Panc1 (cell line): ENCODE measurements around the gene CEACAM3. TPM values are rescaled to one million over a fixed set of nuclear protein-coding genes. Genes with fewer than 3 reads are reported as not detected.

ENCODE experiments used
- ATAC-seq: fragments of 200-7000 bp; cut with Tn5 transposase; 2 replicates; pipeline ENCODE4 v1.9.1; 2020; ENCODE audit warnings: mild to moderate bottlenecking, moderate library complexity
- BruUV-seq: library from RNA; stranded (reverse); fragments of 400-500 nt; replicated peaks from 2 replicates; lab custom pipeline; 2021; lab: Mats Ljungman, UMichigan
- CTCF ChIA-PET: fragments of 300-600 bp; sonication (Branson Sonifier 250); formaldehyde crosslinking; loops from one replicate; lab custom pipeline; 2022; ENCODE audit warnings: antibody characterized with exemption; lab: Charles Lee
- POLR2A ChIA-PET: fragments of 300-600 bp; sonication (Branson Sonifier 250); formaldehyde crosslinking; loops from one replicate; lab custom pipeline; 2022; ENCODE audit warnings: antibody characterized with exemption; lab: Charles Lee
- DNase-seq: peaks from one replicate; pipeline ENCODE4 v3.0.0-alpha.2; 2010; ENCODE audit warnings: low read depth, low spot score
- H3K27ac ChIP-seq: 2 replicates; pipeline ENCODE4 v1.5.1; 2011; ENCODE audit warnings: mild to moderate bottlenecking, low read length, inconsistent platforms
- H3K27me3 ChIP-seq: fragments of 200-500 bp; sonication (Bioruptor generic); 2 replicates; pipeline ENCODE4 v1.6.0; 2014; ENCODE audit warnings: low read length, inconsistent platforms; ENCODE audit not compliant: control insufficient read depth, insufficient read depth
- H3K36me3 ChIP-seq: fragments of 200-500 bp; sonication (Bioruptor generic); 2 replicates; pipeline ENCODE4 v1.5.1; 2014; ENCODE audit warnings: inconsistent platforms, mild to moderate bottlenecking, low read length, moderate library complexity; ENCODE audit not compliant: control insufficient read depth, insufficient read depth
- H3K4me1 ChIP-seq: 2 replicates; pipeline ENCODE4 v1.5.1; 2011; ENCODE audit warnings: inconsistent platforms, mild to moderate bottlenecking, low read length, moderate library complexity; ENCODE audit not compliant: control insufficient read depth, insufficient read depth
- H3K4me3 ChIP-seq, 2 experiments: 2 replicates each; pipeline ENCODE4 v1.5.1; 2011 to 2012; ENCODE audit warnings: low read depth in 2 of 2, low read length in 2 of 2, mild to moderate bottlenecking in 2 of 2, inconsistent platforms in 1 of 2, moderate library complexity in 1 of 2
- H3K9me3 ChIP-seq: fragments of 200-500 bp; sonication (Bioruptor generic); 2 replicates; pipeline ENCODE4 v1.5.1; 2014; ENCODE audit warnings: low read depth, mild to moderate bottlenecking, inconsistent platforms, low read length, moderate library complexity; ENCODE audit not compliant: control insufficient read depth, insufficient read depth
- POLR2AphosphoS5 ChIP-seq: IDR thresholded peaks from 2 replicates; pipeline ENCODE4 v1.6.1; 2012; ENCODE audit warnings: mild to moderate bottlenecking, low read depth, low read length, moderate library complexity
- SIN3A ChIP-seq: IDR thresholded peaks from 2 replicates; pipeline ENCODE4 v1.6.1; 2012; ENCODE audit warnings: low read depth, mild to moderate bottlenecking, low read length, moderate library complexity, borderline replicate concordance; ENCODE audit not compliant: insufficient read depth
- TCF7L2 ChIP-seq: IDR thresholded peaks from 2 replicates; pipeline ENCODE4 v1.6.1; 2011; ENCODE audit warnings: mild to moderate bottlenecking, low read depth, low read length, inconsistent platforms
- in situ Hi-C: cut with HindIII; loops from 2 replicates; pipeline ENCODE4 v1.10.0; 2016; ENCODE audit warnings: low sequenced_read_pairs, low pct_unique_long_range_greater_than_20kb
- intact Hi-C: fragments of 100-400 bp; cut with micrococcal nuclease; formaldehyde crosslinking; loops from one replicate; pipeline ENCODE4 v1.10.0; 2022; ENCODE audit not compliant: unreplicated experiment
- total RNA-seq: library from RNA; stranded (reverse); gene quantifications from one replicate; pipeline ENCODE4 v1.2.1, GENCODE V29; 2021; ENCODE audit not compliant: unreplicated experiment
- TF ChIP-seq, protein P1 (sequence below): fragments of 450-650 bp; IDR thresholded peaks from 2 replicates; pipeline ENCODE4 v1.5.1; 2017; ENCODE audit warnings: mild to moderate bottlenecking
- TF ChIP-seq, protein P2 (sequence below), 2 experiments: IDR thresholded peaks; 2 replicates each; pipeline ENCODE4 v1.6.1; 2011 to 2012; ENCODE audit warnings: low read depth in 2 of 2, control low read depth in 1 of 2, low read length in 1 of 2, mild to moderate bottlenecking in 1 of 2, moderate library complexity in 1 of 2; ENCODE audit not compliant: insufficient read depth in 1 of 2

CEACAM3 gene
- total RNA-seq, 1 experiment from 2014 or later: not detected

GRCh38 chr19:41776700-41777099, 19.7 kb upstream of the CEACAM3 start:
- Histone ChIP-seq H3K4me3 (no peak overlapping the region), H3K27ac (no peak overlapping the region), H3K4me1 (no peaks in the 10 kb centered on the region), H3K27me3 (peaks cover 2% of the 10 kb centered on the region), H3K36me3 (no peaks in the 10 kb centered on the region), H3K9me3 (no peaks in the 10 kb centered on the region)
- ChIA-PET POLR2A (no interaction called here), CTCF (no interaction called here)
- in situ Hi-C loops: no loop called here
- TF ChIP-seq, protein P1, sequence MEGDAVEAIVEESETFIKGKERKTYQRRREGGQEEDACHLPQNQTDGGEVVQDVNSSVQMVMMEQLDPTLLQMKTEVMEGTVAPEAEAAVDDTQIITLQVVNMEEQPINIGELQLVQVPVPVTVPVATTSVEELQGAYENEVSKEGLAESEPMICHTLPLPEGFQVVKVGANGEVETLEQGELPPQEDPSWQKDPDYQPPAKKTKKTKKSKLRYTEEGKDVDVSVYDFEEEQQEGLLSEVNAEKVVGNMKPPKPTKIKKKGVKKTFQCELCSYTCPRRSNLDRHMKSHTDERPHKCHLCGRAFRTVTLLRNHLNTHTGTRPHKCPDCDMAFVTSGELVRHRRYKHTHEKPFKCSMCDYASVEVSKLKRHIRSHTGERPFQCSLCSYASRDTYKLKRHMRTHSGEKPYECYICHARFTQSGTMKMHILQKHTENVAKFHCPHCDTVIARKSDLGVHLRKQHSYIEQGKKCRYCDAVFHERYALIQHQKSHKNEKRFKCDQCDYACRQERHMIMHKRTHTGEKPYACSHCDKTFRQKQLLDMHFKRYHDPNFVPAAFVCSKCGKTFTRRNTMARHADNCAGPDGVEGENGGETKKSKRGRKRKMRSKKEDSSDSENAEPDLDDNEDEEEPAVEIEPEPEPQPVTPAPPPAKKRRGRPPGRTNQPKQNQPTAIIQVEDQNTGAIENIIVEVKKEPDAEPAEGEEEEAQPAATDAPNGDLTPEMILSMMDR: no peak
- TF ChIP-seq TCF7L2: no peak
- no peak for TF ChIP-seq SIN3A
- TF ChIP-seq, protein P2, sequence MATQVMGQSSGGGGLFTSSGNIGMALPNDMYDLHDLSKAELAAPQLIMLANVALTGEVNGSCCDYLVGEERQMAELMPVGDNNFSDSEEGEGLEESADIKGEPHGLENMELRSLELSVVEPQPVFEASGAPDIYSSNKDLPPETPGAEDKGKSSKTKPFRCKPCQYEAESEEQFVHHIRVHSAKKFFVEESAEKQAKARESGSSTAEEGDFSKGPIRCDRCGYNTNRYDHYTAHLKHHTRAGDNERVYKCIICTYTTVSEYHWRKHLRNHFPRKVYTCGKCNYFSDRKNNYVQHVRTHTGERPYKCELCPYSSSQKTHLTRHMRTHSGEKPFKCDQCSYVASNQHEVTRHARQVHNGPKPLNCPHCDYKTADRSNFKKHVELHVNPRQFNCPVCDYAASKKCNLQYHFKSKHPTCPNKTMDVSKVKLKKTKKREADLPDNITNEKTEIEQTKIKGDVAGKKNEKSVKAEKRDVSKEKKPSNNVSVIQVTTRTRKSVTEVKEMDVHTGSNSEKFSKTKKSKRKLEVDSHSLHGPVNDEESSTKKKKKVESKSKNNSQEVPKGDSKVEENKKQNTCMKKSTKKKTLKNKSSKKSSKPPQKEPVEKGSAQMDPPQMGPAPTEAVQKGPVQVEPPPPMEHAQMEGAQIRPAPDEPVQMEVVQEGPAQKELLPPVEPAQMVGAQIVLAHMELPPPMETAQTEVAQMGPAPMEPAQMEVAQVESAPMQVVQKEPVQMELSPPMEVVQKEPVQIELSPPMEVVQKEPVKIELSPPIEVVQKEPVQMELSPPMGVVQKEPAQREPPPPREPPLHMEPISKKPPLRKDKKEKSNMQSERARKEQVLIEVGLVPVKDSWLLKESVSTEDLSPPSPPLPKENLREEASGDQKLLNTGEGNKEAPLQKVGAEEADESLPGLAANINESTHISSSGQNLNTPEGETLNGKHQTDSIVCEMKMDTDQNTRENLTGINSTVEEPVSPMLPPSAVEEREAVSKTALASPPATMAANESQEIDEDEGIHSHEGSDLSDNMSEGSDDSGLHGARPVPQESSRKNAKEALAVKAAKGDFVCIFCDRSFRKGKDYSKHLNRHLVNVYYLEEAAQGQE (IDR thresholded peaks at IDR 0.05; ENCODE audit: insufficient read depth in 1 of 2, low read depth in 2 of 2, low read length in 1 of 2): no peak
- no peak for TF ChIP-seq POLR2AphosphoS5
- intact Hi-C loops: no loop called here
- no TSS peak for BruUV-seq
- no peak for ATAC-seq
- no peak for DNase-seq

- BruUV-seq: no TSS peak
- Histone ChIP-seq H3K4me3 (no peak overlapping the region), H3K9me3 (no peaks in the 10 kb centered on the region), H3K27me3 (peaks cover 2% of the 10 kb centered on the region; the same call in 1 of the 2 replicates), H3K36me3 (no peaks in the 10 kb centered on the region), H3K27ac (no peak overlapping the region), H3K4me1 (0 out of 2 replicates have a peak, but pooled peaks cover 3% of the 10 kb centered on the region)
- ATAC-seq (no peak), DNase-seq (no peak)
- in situ Hi-C loops: no loop called here
- POLR2A ChIA-PET: no interaction called here
- CTCF ChIA-PET: no interaction called here
- intact Hi-C loops: no loop called here
- TF ChIP-seq POLR2AphosphoS5: no peak
- TF ChIP-seq, protein P2 (IDR thresholded peaks at IDR 0.05; ENCODE audit: insufficient read depth in 1 of 2, low read depth in 2 of 2, low read length in 1 of 2): no peak
- no peak for TF ChIP-seq SIN3A
- TF ChIP-seq, protein P1: no peak
- no peak for TF ChIP-seq TCF7L2
Observed at GRCh38 chr19:41783612-41784011, 12.8 kb upstream of the CEACAM3 start.
